Heart right ventricle (tissue), 16 donors: ENCODE data around the gene PDK3. TPM values are rescaled to one million over a fixed set of nuclear protein-coding genes. Genes with fewer than 3 reads are reported as not detected.

Experiments used
- ATAC-seq, 8 donors: fragments of 200-7000 bp; cut with Tn5 transposase; one replicate each; pipeline ENCODE4 v1.9.1; 2020; ENCODE audit warnings: mild to moderate bottlenecking in 8 of 8, moderate library complexity in 8 of 8, moderate number of reproducible peaks in 1 of 8
- DNase-seq, 2 donors: peaks; one replicate each; pipeline ENCODE4 v3.0.0-alpha.2; 2020
- H3K27ac ChIP-seq, 10 donors: fragments of 200-600 bp; sonication (generic) in 2 of 10; one replicate each; pipeline versions ENCODE4 v1.5.0 to v1.8.0; 2020 to 2022; ENCODE audit warnings: mild to moderate bottlenecking in 3 of 10
- H3K27me3 ChIP-seq, 7 donors: fragments of 200-600 bp; one replicate each; pipeline ENCODE4 v1.8.0; 2021 to 2022; ENCODE audit warnings: mild to moderate bottlenecking in 2 of 7
- H3K36me3 ChIP-seq, 9 donors: fragments of 200-600 bp; sonication (generic) in 1 of 9; one replicate each; pipeline versions ENCODE4 v1.5.0 to v1.8.0; 2020 to 2022; ENCODE audit warnings: mild to moderate bottlenecking in 2 of 9
- H3K4me1 ChIP-seq, 9 donors: fragments of 200-600 bp; sonication (generic) in 1 of 9; one replicate each; pipeline versions ENCODE4 v1.5.0 to v1.8.0; 2020 to 2022; ENCODE audit warnings: mild to moderate bottlenecking in 4 of 9
- H3K4me3 ChIP-seq, 10 donors: fragments of 200-600 bp; sonication (generic) in 2 of 10; one replicate each; pipeline versions ENCODE4 v1.5.0 to v1.8.0; 2020 to 2022; ENCODE audit warnings: mild to moderate bottlenecking in 7 of 10, moderate library complexity in 2 of 10
- H3K9me3 ChIP-seq, 11 donors: fragments of 200-600 bp in 10 of 11; sonication (generic) in 2 of 11; one replicate each; pipeline versions ENCODE4 v1.5.0 to v1.8.0; 2013 to 2022; ENCODE audit warnings: mild to moderate bottlenecking in 2 of 11, control low read depth in 1 of 11, moderate library complexity in 1 of 11
- WGBS, 2 donors: extraction: QIAGEN DNeasy Blood & Tissue Kit; methylation state at CpG; one replicate each; pipeline ENCODE4 v1.1.7; 2013; ENCODE audit warnings: inconsistent platforms in 1 of 2; 5-methylcytosine and 5-hydroxymethylcytosine counted together
- intact Hi-C, 10 donors: fragments of 100-400 bp; cut with DNase I; formaldehyde crosslinking; loops; one replicate each; pipeline versions ENCODE4 v1.11.1 to v1.14.2; 2022
- polyA plus RNA-seq, 2 donors: library from polyadenylated mRNA; stranded (reverse); fragments of 200-250 nt; gene quantifications; one replicate each; pipeline ENCODE4 v1.2.3, GENCODE V29; 2013
- total RNA-seq, 10 donors: library from RNA; stranded (reverse); fragmentation: NEBNext Ultra II Directional in 3 of 10; extraction: Animal tissue kit (Norgen Biotek cat#: 25700) in 3 of 10; gene quantifications; one replicate each; pipeline versions ENCODE4 v1.2.1 to v1.2.4, GENCODE V29; 2021 to 2023
- TF ChIP-seq, protein P1 (sequence below), 9 donors: fragments of 200-600 bp; sonication (generic) in 2 of 9; IDR thresholded peaks; one replicate each; pipeline versions ENCODE4 v1.5.0 to v1.8.0; 2021 to 2022; ENCODE audit warnings: antibody characterized with exemption in 9 of 9, mild to moderate bottlenecking in 5 of 9, moderate library complexity in 1 of 9
- donor health status: Arrhythmogenic right ventricular cardiomyopathy.
- donor health status: ischemic (EF 13 %, LVEDD 7.1; RV severe dilation, severe dysfunction).
- donor health status: healthy with polysubstance abuse.
- donor health status: DM: no; HTN: yes; CAD: no.
- donor health status: DM: no; HTN: no; CAD: no.
- donor health status: ischemic (EF 25% LVEDD 6.9; RV normal size, moderate dysfunction).
- donor health status: ischemic (EF 25% LVEDD 5.7; RV mildly dilated, moderate dysfunction).
- donor health status: healthy.
- donor health status: DM: yes; HTN: yes; CAD: no.
- donor health status: Ischemic cardiomyopathy.
- donor health status: ischemic (EF 35%, LVEDD 5.7; RV mildly dilated, moderate dysfunction).
- donor health status: nonischemic (EF 11% LVEDD 7.7; RV severe dilation, severe dysfunction).
- donor health status: DM: yes; HTN: yes; CAD: no.
- donor health status: PGD.
- donor health status: ischemic (EF 29% LVEDD 5.4; RV normal size, mild dysfunction).
- donor health status: nonischemic (EF 23%, LVEDD 6.1; RV moderate dilation, normal function).

The PDK3 gene
- total and polyA plus RNA-seq, 12 donors, result 1.8 to 18.4 (median 9.3) TPM

DNA sequence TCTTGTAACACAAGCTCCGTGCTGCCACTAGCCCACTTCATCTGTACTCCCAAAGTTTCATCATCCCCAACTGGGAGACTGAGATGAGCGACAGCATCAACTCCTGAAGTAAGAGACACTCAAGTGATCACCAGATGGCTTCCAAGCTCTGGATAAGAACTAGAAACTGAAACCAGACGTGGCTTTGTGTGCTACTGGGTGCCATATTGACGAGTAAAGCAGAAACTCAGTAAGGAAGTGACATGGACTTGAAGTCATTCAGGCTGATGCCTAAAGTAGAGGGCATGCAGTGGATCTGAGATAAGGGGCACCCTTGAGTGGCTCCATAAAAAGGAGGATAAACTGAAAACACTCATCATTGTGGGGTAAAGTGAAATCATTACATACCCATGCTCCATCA is 109.7 kb downstream of the PDK3 start:
- Histone ChIP-seq H3K9me3 (no peaks in the 10 kb centered on the region), H3K4me3 (no peak overlapping the region), H3K4me1 (no peaks in the 10 kb centered on the region), H3K36me3 (no peaks in the 10 kb centered on the region), H3K27me3 (peaks cover 0 to 11% (median 0%) of the 10 kb centered on the region in 7 donors), H3K27ac (no peak overlapping the region)
- intact Hi-C loops, result no loop called here
- ATAC-seq (no peak), DNase-seq (no peak)
- TF ChIP-seq, protein P1, sequence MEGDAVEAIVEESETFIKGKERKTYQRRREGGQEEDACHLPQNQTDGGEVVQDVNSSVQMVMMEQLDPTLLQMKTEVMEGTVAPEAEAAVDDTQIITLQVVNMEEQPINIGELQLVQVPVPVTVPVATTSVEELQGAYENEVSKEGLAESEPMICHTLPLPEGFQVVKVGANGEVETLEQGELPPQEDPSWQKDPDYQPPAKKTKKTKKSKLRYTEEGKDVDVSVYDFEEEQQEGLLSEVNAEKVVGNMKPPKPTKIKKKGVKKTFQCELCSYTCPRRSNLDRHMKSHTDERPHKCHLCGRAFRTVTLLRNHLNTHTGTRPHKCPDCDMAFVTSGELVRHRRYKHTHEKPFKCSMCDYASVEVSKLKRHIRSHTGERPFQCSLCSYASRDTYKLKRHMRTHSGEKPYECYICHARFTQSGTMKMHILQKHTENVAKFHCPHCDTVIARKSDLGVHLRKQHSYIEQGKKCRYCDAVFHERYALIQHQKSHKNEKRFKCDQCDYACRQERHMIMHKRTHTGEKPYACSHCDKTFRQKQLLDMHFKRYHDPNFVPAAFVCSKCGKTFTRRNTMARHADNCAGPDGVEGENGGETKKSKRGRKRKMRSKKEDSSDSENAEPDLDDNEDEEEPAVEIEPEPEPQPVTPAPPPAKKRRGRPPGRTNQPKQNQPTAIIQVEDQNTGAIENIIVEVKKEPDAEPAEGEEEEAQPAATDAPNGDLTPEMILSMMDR (IDR thresholded peaks at IDR 0.05), result no peak
- 81 to 85% methylated on average over 4 of the region's 4 CpGs for WGBS, 2 donors

DNA sequence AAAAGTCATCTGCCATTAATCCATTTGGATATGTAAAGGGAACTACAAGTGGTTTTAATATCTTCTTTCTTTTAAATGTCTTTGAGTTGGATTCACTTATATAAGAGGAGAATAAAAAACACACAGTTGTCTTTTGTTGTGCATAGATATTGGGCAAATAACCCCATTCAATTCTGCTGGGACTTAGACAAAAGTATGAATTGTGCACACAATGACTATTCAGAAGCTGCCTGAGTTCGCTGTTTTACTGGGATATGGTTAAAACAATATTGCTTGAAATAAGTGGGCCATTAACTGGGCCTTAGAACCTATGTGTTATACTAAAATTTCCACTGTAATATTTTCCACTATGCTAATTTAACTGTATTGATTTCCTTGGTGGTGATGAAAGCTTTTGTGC is 110.4 kb downstream of the PDK3 start:
- TF ChIP-seq, protein P1 (IDR thresholded peaks at IDR 0.05), result no peak
- Histone ChIP-seq H3K9me3 (no peaks in the 10 kb centered on the region), H3K4me1 (no peaks in the 10 kb centered on the region), H3K4me3 (no peak overlapping the region), H3K36me3 (no peaks in the 10 kb centered on the region), H3K27me3 (peaks cover 0 to 11% (median 0%) of the 10 kb centered on the region in 7 donors), H3K27ac (no peak overlapping the region)
- intact Hi-C loops, result no loop called here
- WGBS, 2 donors, result 88 to 100% methylated on average over 1 of the region's 1 CpG
- DNase-seq (no peak), ATAC-seq (no peak)

DNA sequence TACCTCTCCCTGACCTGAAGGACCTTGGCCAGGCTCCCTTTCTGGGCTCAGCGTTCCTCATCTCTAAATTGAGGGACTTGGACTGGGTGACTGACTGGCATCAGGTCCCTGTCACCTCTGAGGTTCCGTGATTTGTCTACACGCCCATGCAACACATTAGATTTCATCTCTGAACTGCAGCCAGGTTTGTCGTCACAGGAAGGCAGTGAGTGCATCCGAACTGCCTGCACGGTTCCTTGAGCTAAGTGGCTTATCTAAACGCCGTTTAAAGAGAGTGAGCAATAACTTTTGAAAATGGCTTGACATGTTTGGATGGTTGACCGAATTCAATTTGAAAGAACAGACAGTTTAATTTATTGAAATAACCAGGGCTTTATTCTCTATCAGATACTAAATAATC is 112.0 kb downstream of the PDK3 start:
- Histone ChIP-seq H3K4me1 (no peaks in the 10 kb centered on the region), H3K4me3 (no peak overlapping the region), H3K27me3 (peaks cover 0 to 11% (median 0%) of the 10 kb centered on the region in 7 donors), H3K9me3 (no peaks in the 10 kb centered on the region), H3K36me3 (no peaks in the 10 kb centered on the region), H3K27ac (no peak overlapping the region)
- no peak for DNase-seq
- TF ChIP-seq, protein P1 (IDR thresholded peaks at IDR 0.05), result no peak
- no peak for ATAC-seq
- WGBS, 2 donors, result 60 to 67% methylated on average over 9 of the region's 9 CpGs
- intact Hi-C loops, result no loop called here

Other genes with a start within 250 kb of the PDK3 start
- gene SUPT20HL2, start 151.2 kb upstream of the PDK3 start, total RNA-seq, result not detected
- not detected for gene SUPT20HL2, start 151.2 kb upstream of the PDK3 start, polyA plus RNA-seq
- under 1 TPM in 1 of 10 donors, not detected in 9; 0.13 TPM for gene SUPT20HL1, start 104.6 kb upstream of the PDK3 start, total RNA-seq
- not detected for gene SUPT20HL1, start 104.6 kb upstream of the PDK3 start, polyA plus RNA-seq
- under 1 TPM in 5 of 10 donors, not detected in 5; 0.13 to 0.34 (median 0.21) TPM for gene PCYT1B, start 182.1 kb downstream of the PDK3 start, total RNA-seq
- under 1 TPM; 0.07 to 0.09 TPM for gene PCYT1B, start 182.1 kb downstream of the PDK3 start, polyA plus RNA-seq
- 1 to 10 TPM; 5.2 to 8.5 (median 6.8) TPM for gene POLA1, start 228.6 kb downstream of the PDK3 start, total RNA-seq
- 1 to 10 TPM; 2.6 to 3.2 TPM for gene POLA1, start 228.6 kb downstream of the PDK3 start, polyA plus RNA-seq